NCI-H748 (cell line): Measurements from ENCODE around the gene BCAS2.
"Not testable (repeated sequence)": the region's sequence is repeated elsewhere in the genome, so short reads cannot be mapped to it uniquely, and the experiment has no call there.

Experiments
- DNase-seq: peaks from one replicate; lab custom pipeline; 2025; ENCODE audit not compliant: unreplicated experiment; lab: John Stamatoyannopoulos, UW

The BCAS2 gene

GRCh38 chr1:114581335-114582287 lies at the start of gene BCAS2:
Gene BCAS2 (minus strand): TSS chr1:114581615. CDS start chr1:114581591, 24 bp downstream.
- DNase-seq = peak; percentile 99

- no peak for DNase-seq
Measured at GRCh38 chr1:114627107-114627506, 45.7 kb upstream of the BCAS2 start.

- DNase-seq = no peak
Measured at GRCh38 chr1:114623364-114623763, 41.9 kb upstream of the BCAS2 start.

DNA sequence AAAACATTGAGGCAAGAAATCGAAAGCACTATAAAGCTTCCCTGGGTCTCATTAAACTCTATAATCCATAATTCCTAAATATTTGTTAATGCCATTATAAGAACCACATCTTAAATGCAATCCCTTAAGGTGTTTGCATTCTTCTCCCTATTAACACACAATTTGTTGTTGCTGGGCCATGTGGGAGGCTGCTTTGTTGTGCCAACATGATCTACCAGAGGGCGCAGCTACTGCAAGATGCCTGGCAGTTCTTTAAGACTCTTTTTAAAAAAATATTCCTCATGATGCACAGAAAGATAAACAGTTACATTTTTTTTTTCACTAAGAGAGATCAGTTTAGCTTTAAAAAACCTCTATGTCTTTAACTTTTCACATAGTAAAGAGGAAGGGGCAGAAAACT lies 39.0 kb upstream of the BCAS2 start:
- no peak for DNase-seq

- DNase-seq = no peak
Measured at GRCh38 chr1:114618606-114619005, 37.2 kb upstream of the BCAS2 start.

GRCh38 chr1:114610546-114611245 lies 29.3 kb upstream of the BCAS2 start:
- no peak for DNase-seq

DNA sequence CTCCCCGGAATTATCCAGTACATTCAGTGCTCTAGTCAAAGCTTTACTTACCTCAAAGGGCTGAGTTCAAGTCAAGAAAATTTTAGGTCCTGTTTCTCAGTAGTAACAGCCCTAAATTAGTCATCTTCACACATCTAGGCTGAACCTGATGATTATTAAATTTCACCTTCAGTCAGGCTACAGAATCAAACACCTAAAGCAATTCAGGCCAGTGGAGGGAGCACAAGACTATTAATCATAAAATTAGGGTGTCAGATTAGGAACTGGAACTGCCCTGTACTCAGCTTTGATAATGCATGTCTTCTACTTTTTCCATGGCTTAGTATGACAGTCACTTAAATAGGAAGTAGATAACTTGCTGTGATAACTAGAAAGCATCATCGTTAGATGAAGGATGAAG lies 28.4 kb upstream of the BCAS2 start:
- no peak for DNase-seq

DNA sequence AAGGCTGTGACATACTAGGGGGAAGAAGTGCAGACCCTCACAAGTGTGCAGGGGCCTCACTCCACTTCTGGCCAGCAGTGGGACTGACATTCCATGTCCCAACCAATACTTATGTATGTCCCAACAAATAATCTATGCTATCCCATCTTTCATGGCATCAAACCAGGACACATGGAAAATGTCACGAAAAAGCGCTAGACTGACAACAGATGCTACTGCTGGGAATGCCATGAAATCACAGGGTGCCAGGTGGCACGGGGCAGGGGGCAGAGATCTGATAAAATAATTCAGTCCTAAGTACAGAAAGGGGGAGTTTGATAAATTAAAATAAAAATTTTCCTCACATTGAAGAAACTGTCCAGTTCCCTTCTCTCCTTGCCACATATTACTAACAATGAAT lies 27.6 kb upstream of the BCAS2 start:
- no peak for DNase-seq

DNA sequence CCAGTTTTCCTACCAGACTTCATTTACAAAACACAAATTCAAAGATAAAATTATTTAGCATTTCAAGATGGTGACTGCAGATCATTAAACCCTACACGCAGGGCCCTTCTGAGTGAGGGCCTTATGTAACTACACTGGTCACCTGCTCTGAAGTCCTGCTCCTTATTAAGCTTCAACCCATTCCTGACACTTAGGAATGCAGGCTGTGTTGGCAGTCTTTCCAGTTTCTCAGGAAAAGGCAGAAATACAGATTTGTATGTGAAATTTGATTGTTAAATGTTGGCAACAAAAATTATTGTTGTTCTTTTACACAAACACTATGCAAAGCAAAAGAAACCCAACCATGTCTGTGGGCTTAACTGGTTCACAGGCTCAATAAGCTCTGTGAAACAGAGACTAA lies 25.8 kb upstream of the BCAS2 start:
- no peak for DNase-seq

GRCh38 chr1:114597949-114598348 lies 16.5 kb upstream of the BCAS2 start:
- no peak for DNase-seq

GRCh38 chr1:114595602-114596001 lies 14.2 kb upstream of the BCAS2 start:
- no peak for DNase-seq

GRCh38 chr1:114594046-114594445 lies 12.6 kb upstream of the BCAS2 start:
- DNase-seq = no peak

GRCh38 chr1:114589122-114589521 lies 7.7 kb upstream of the BCAS2 start:
- no peak for DNase-seq

DNA sequence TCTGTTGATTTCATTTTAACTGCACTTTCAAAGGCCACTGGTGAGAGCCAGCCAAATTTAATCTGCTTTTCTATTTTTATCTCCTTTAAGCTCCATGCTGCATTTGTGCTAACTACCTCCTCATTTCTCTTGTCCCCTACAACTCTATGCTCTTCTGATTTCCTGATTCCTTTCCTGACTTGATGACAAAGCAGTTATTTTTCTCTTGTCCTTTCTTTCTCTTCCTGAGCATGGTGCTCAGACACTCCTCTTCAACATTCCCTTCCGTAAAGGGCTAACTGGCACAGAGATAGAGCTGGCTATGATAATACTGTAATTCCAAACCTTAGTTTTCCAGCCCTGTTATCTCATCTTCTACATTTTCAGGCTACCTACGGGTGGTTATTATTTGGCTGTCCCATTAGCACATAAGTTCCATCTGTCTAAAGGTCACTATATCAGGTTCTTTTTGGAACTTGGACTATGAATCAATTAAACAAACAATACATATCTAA lies 6.8 kb upstream of the BCAS2 start:
- no peak for DNase-seq

GRCh38 chr1:114587203-114587991 lies 6.0 kb upstream of the BCAS2 start:
- DNase-seq = no peak

GRCh38 chr1:114586513-114587047 lies 5.2 kb upstream of the BCAS2 start:
- no peak for DNase-seq

GRCh38 chr1:114585231-114585630 lies 3.8 kb upstream of the BCAS2 start:
- no peak for DNase-seq

- no peak for DNase-seq
Measured at GRCh38 chr1:114574365-114574764, 7.0 kb downstream of the BCAS2 start.

DNA sequence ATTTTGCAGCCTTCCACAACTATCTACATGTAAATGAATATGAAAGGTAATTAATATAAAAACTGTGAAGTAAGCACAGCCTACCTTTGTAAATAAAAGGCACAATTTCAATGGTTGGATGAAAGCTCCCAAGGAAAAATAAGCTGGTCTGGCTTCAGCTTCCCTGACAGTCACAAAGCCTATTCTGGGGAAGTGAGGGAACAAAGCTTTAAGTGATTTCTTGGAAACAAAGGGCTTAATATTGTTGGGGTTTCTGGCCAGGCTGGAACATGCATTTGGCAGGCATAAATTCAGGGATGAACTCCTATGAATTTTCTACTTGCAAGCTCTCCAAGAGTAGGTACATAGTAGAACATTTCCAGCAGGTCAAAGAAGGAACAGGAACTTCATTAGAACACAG lies 17.3 kb downstream of the BCAS2 start:
- DNase-seq = no peak

GRCh38 chr1:114562978-114563510 lies 18.4 kb downstream of the BCAS2 start:
- DNase-seq = not testable (repeated sequence)

DNA sequence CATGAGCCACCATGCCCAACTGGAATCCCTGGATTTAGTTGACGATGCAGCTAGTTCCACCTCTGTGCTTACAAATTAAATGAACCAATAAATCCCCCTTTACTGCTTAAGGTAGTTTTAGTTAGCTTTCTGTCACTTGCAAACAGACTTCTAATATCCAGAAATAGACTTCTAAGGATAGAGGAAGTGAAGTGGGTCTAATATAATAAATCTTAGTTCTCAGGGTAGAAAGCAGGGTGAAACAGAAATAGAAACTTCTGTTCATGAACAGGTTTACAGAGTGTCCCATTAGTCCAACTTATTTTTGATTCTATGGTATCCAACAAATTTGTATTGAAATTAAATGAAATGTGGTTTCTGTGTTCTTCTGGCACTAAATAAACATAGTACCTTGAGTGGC lies 20.1 kb downstream of the BCAS2 start:
- no peak for DNase-seq
